Activated T-cell treated with anti-CD3 and anti-CD28 coated beads, Interleukin-2, amount 50 U/mL, for 24 hours (primary cell): Measurements from ENCODE around the gene PRICKLE2.

Experiments
- DNase-seq: peaks from one replicate; pipeline ENCODE4 v3.0.0-alpha.2; 2020
- H3K27ac Mint-ChIP-seq: 2 replicates; pipeline ENCODE4 v1.8.0; 2020; ENCODE audit warnings: mild to moderate bottlenecking, mixed read lengths
- H3K27me3 Mint-ChIP-seq: 2 replicates; pipeline ENCODE4 v1.8.0; 2020; ENCODE audit warnings: mixed read lengths
- H3K36me3 Mint-ChIP-seq: 2 replicates; pipeline ENCODE4 v1.8.0; 2020; ENCODE audit warnings: low read depth, mixed read lengths
- H3K4me1 Mint-ChIP-seq: 2 replicates; pipeline ENCODE4 v1.8.0; 2020; ENCODE audit warnings: low read depth, mixed read lengths
- H3K4me3 Mint-ChIP-seq: 2 replicates; pipeline ENCODE4 v1.8.0; 2020; ENCODE audit warnings: mild to moderate bottlenecking, moderate library complexity, mixed read lengths
- H3K9me3 Mint-ChIP-seq: 2 replicates; pipeline ENCODE4 v1.8.0; 2020; ENCODE audit warnings: mixed read lengths

The PRICKLE2 gene

DNA sequence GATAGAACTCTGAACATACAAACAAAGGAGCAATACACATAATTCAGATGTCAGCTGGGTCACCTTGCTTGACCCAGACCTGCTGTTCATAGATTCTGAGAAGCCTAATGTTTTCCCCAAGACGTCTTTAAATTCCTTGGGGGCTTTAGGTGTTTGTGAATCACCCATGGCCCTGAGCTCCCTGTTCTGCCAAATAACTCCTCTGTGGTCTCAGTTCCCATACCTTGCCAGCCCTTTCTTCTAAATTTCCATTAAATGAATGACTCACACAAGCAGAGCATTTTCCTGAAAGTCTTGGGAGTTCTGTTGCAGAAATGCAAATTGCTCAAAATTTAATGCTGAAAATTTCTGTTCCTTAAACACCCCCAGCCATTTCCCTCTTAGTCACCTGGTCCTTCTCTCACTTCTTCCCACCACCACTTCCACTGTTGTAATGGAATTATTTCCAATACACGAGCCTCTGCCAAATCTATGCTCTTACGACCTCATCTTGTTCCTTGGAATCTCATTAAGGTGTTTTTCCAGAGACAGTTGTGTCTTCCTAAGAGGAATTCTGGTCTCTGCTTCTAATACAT lies 168.6 kb downstream of the PRICKLE2 start:
- Mint-ChIP-seq H3K9me3 (no peaks in the 10 kb centered on the region), H3K36me3 (no peaks in the 10 kb centered on the region), H3K4me1 (no peaks in the 10 kb centered on the region), H3K27me3 (peaks cover 51% of the 10 kb centered on the region), H3K27ac (no peak overlapping the region), H3K4me3 (no peak overlapping the region)
- no peak for DNase-seq

DNA sequence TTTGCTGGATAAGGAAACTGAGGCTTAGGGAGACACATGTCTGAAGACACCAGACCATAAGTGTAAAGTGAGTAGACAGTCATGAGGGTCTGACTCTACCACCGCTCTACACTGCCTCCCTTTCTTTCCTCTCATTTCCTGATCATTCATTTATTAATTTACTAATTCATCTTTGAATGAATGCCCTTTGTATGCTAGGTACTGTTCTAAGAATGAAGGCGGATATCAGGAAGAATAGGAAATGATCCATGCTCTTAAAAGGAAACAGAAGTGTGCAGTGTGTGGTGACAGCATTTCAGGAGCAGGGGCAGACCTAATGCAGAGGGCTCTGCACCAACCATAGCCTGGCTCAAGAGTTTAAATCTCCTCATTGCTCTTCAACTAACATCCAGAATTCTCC lies 170.2 kb downstream of the PRICKLE2 start:
- H3K4me1 Mint-ChIP-seq = peaks cover 3% of the 10 kb centered on the region
- H3K36me3 Mint-ChIP-seq = no peaks in the 10 kb centered on the region
- no peak overlapping the region for H3K4me3 Mint-ChIP-seq
- H3K27me3 Mint-ChIP-seq = peaks cover 44% of the 10 kb centered on the region
- no peak for DNase-seq
- no peak overlapping the region for H3K27ac Mint-ChIP-seq
- H3K9me3 Mint-ChIP-seq = no peaks in the 10 kb centered on the region

DNA sequence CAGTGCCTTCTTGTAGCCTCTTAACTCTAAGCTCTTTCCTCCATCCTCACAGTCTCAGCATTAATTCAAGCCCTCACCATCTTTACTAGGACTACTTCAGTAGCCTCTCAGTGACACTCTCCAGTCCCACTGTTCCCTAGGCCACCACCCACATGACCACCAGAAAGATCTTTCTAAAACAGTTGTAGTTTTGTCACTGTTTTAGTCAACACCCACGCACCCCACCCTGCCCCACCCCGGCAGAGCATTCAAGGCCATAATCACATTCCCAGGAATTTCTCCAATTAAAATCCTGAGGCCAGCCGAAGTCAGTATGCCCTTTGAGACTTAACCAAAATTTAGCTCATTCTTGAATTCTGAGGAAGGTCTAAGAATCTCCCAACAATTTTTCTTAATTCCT lies 170.8 kb downstream of the PRICKLE2 start:
- Mint-ChIP-seq H3K4me1 (peaks cover 3% of the 10 kb centered on the region), H3K9me3 (no peaks in the 10 kb centered on the region), H3K4me3 (no peak overlapping the region), H3K27ac (no peak overlapping the region), H3K36me3 (no peaks in the 10 kb centered on the region), H3K27me3 (peaks cover 47% of the 10 kb centered on the region)
- DNase-seq = no peak

DNA sequence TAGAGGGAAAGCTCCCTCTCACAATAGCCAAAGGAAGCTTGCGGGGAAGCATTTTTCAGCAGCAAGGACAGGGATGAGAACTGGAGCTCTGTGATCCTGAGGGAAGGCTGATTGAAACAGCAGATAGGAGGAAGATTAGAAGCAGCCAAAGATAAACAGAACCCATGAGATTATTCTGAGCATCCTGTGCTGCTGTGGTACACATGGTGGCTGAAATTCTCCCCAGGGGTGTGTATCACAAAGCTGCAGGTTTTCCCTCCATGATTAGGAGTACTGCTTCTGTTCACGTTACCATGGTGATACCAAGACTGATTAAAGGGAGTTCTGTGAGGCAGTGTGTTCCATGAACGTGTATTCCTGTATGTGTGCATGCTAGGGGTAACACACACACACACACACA lies 171.7 kb downstream of the PRICKLE2 start:
- H3K27me3 Mint-ChIP-seq = peaks cover 42% of the 10 kb centered on the region
- no peak overlapping the region for H3K27ac Mint-ChIP-seq
- no peak overlapping the region for H3K4me3 Mint-ChIP-seq
- no peak for DNase-seq
- no peaks in the 10 kb centered on the region for H3K9me3 Mint-ChIP-seq
- no peaks in the 10 kb centered on the region for H3K36me3 Mint-ChIP-seq
- peaks cover 8% of the 10 kb centered on the region for H3K4me1 Mint-ChIP-seq

DNA sequence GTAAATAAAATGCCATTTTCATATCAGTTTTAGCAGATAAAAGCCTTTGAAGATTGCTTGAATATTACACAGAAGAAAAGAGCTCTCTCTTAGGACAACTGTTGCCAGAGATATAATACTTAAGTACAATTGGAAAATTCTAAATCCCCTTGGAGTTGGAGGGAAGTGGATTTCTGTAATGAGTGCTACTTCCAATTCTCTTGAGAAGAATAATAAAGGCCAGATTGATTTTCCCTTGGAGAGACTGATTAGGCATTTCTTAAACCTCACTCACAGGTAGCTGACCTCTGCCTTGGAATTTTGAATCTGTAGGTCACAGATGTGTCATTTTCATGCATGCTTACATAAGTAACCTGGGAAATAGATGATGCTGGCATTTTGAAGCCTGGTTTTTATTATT lies 172.1 kb downstream of the PRICKLE2 start:
- no peaks in the 10 kb centered on the region for H3K36me3 Mint-ChIP-seq

GRCh38 chr3:64049832-64050231 lies 175.4 kb downstream of the PRICKLE2 start:
- Mint-ChIP-seq H3K27me3 (peaks cover 29% of the 10 kb centered on the region), H3K36me3 (no peaks in the 10 kb centered on the region), H3K4me3 (no peak overlapping the region)

More for the DNA sequence above, 172.1 kb downstream of the PRICKLE2 start:
- peaks cover 37% of the 10 kb centered on the region for H3K27me3 Mint-ChIP-seq
- no peak overlapping the region for H3K4me3 Mint-ChIP-seq
- DNase-seq = no peak
- H3K9me3 Mint-ChIP-seq = no peaks in the 10 kb centered on the region
- no peak overlapping the region for H3K27ac Mint-ChIP-seq
- H3K4me1 Mint-ChIP-seq = peaks cover 9% of the 10 kb centered on the region

GRCh38 chr3:64049136-64049535 lies 176.1 kb downstream of the PRICKLE2 start:
- no peak overlapping the region for H3K4me3 Mint-ChIP-seq
- H3K36me3 Mint-ChIP-seq = no peaks in the 10 kb centered on the region
- DNase-seq = no peak
- H3K27ac Mint-ChIP-seq = peak overlapping the region; percentile 3
- peaks cover 33% of the 10 kb centered on the region for H3K27me3 Mint-ChIP-seq
- no peaks in the 10 kb centered on the region for H3K9me3 Mint-ChIP-seq
- peaks cover 9% of the 10 kb centered on the region for H3K4me1 Mint-ChIP-seq

More at GRCh38 chr3:64049832-64050231, 175.4 kb downstream of the PRICKLE2 start:
- H3K4me1 Mint-ChIP-seq = peaks cover 9% of the 10 kb centered on the region
- no peaks in the 10 kb centered on the region for H3K9me3 Mint-ChIP-seq
- DNase-seq = no peak
- H3K27ac Mint-ChIP-seq = no peak overlapping the region

- H3K27ac Mint-ChIP-seq = peak overlapping the region; percentile 3
- DNase-seq = no peak
- H3K9me3 Mint-ChIP-seq = no peaks in the 10 kb centered on the region
- H3K4me1 Mint-ChIP-seq = peaks cover 9% of the 10 kb centered on the region
- no peak overlapping the region for H3K4me3 Mint-ChIP-seq
- no peaks in the 10 kb centered on the region for H3K36me3 Mint-ChIP-seq
- H3K27me3 Mint-ChIP-seq = peaks cover 37% of the 10 kb centered on the region
Measured at GRCh38 chr3:64048631-64049061, 176.6 kb downstream of the PRICKLE2 start.

DNA sequence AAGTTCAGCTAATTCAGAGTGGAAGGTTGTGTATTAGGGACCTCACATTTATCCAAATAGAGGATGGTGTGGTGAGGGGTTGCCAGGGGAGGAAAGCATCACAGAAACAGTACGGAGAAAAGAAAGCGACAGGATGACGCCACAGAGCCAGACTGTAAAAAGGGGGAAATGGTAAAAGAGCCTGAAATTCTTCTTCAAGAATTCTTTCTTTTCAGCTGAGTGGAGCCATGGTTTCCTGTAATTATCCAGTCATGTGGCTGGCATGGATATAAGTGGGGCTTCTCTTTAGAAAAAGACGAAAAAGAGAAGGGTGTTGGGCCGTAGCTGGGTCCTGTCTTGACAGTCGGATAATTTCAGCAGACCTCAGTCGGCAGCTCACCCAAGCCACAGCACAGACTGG lies 177.5 kb downstream of the PRICKLE2 start:
- peaks cover 9% of the 10 kb centered on the region for H3K4me1 Mint-ChIP-seq
- H3K36me3 Mint-ChIP-seq = no peaks in the 10 kb centered on the region
- no peaks in the 10 kb centered on the region for H3K9me3 Mint-ChIP-seq
- DNase-seq = no peak
- no peak overlapping the region for H3K27ac Mint-ChIP-seq
- H3K27me3 Mint-ChIP-seq = peaks cover 45% of the 10 kb centered on the region
- H3K4me3 Mint-ChIP-seq = no peak overlapping the region

DNA sequence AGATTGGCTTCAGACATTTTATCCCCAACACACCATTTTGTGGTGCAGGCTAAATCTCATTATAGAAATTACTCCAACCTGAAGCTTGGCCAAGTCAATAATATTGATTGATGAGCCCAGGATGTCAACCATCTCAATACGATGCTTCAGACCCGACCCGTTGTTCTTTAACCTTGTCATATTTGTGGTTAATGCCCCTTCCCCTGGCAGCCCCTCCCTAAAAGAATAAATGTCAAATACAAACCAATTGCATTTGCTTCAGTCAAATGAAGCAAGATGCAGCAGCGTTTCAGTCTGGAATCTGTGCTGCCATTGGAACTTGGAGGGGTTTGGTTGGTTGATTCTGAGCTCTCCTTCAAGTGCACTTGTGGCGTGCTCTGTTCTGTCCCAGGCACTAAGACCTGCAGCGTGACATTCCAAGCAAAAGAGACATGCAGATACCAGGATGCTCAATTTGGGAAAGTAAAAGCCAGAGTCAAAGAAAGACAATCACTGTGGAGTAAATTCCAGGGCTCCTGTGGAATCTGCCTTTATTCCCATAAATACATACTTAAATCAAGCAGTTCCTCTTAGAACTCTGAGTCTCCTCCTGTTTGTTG lies 178.2 kb downstream of the PRICKLE2 start:
- no peak for DNase-seq
- no peaks in the 10 kb centered on the region for H3K36me3 Mint-ChIP-seq
- H3K4me3 Mint-ChIP-seq = no peak overlapping the region
- no peaks in the 10 kb centered on the region for H3K9me3 Mint-ChIP-seq
- peaks cover 9% of the 10 kb centered on the region for H3K4me1 Mint-ChIP-seq
- peaks cover 47% of the 10 kb centered on the region for H3K27me3 Mint-ChIP-seq
- H3K27ac Mint-ChIP-seq = no peak overlapping the region

DNA sequence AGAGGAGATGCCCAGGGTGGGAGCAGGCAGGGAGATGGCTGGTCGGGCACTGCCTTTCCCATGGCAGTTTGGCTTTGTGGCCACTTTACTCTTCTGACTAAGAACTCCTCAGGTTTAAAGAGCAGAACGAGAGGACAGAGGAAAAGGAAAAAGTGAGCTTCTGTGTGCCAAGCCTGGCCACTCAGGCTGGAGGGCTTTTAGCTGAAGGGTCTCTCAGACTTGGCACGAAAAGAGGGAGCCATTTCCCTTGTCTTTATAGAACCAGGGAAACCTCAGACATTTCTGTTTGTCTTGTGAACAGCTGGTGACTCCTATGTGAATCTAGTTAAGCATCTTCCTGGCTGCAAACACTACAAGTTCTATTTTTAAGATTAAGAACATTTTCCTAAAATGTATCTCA lies 178.7 kb downstream of the PRICKLE2 start:
- DNase-seq = no peak
- H3K27ac Mint-ChIP-seq = no peak overlapping the region
- peaks cover 52% of the 10 kb centered on the region for H3K27me3 Mint-ChIP-seq
- H3K4me1 Mint-ChIP-seq = peaks cover 9% of the 10 kb centered on the region
- no peaks in the 10 kb centered on the region for H3K9me3 Mint-ChIP-seq
- no peaks in the 10 kb centered on the region for H3K36me3 Mint-ChIP-seq
- H3K4me3 Mint-ChIP-seq = no peak overlapping the region

GRCh38 chr3:64042952-64043351 lies 182.3 kb downstream of the PRICKLE2 start:
- H3K27me3 Mint-ChIP-seq = peaks cover 53% of the 10 kb centered on the region
- H3K36me3 Mint-ChIP-seq = no peaks in the 10 kb centered on the region

More at GRCh38 chr3:64042952-64043351, 182.3 kb downstream of the PRICKLE2 start:
- Mint-ChIP-seq H3K27ac (no peak overlapping the region), H3K9me3 (no peaks in the 10 kb centered on the region), H3K4me3 (no peak overlapping the region), H3K4me1 (no peaks in the 10 kb centered on the region)
- DNase-seq = no peak
